MM.1S (cell line): Measurements from ENCODE around the gene MGAT4C.
"Not testable (repeated sequence)": the region's sequence is repeated elsewhere in the genome, so short reads cannot be mapped to it uniquely, and the experiment has no call there.

Source experiments
- DNase-seq: peaks from one replicate; pipeline ENCODE4 v3.0.0-alpha.2; 2015
- H2AFZ ChIP-seq: fragments of 300-600 bp; sonication (generic); 2 replicates; pipeline ENCODE4 v1.6.0; 2016; ENCODE audit warnings: antibody characterized with exemption, low read length
- H3F3A ChIP-seq: fragments of 300-600 bp; sonication (generic); 2 replicates; pipeline ENCODE4 v1.6.1; 2016; ENCODE audit warnings: mild to moderate bottlenecking, antibody characterized with exemption, low read length, moderate library complexity, mixed read lengths; ENCODE audit not compliant: insufficient read depth
- H3K27ac ChIP-seq: fragments of 300-600 bp; sonication (generic); 2 replicates; pipeline ENCODE4 v1.5.1; 2016; ENCODE audit warnings: mild to moderate bottlenecking, low read length
- H3K27me3 ChIP-seq: fragments of 300-600 bp; sonication (generic); replicated peaks from 2 replicates; pipeline ENCODE4 v1.6.0; 2016; ENCODE audit warnings: low read length; ENCODE audit not compliant: insufficient read depth
- H3K36me3 ChIP-seq: fragments of 300-600 bp; sonication (generic); replicated peaks from 2 replicates; pipeline ENCODE4 v1.6.1; 2016; ENCODE audit warnings: mild to moderate bottlenecking, low read length, mixed read lengths; ENCODE audit not compliant: insufficient read depth
- H3K4me1 ChIP-seq: fragments of 300-600 bp; sonication (generic); 2 replicates; pipeline ENCODE4 v1.6.1; 2016; ENCODE audit warnings: low read length, mixed read lengths
- H3K4me2 ChIP-seq: fragments of 300-600 bp; sonication (generic); 2 replicates; pipeline ENCODE4 v1.6.0; 2016; ENCODE audit warnings: low read depth, low read length
- H3K4me3 ChIP-seq: fragments of 300-600 bp; sonication (generic); 2 replicates; pipeline ENCODE4 v1.5.1; 2016; ENCODE audit warnings: low read length, mixed read lengths
- H3K79me2 ChIP-seq: fragments of 300-600 bp; sonication (generic); 2 replicates; pipeline ENCODE4 v1.6.1; 2016; ENCODE audit warnings: mixed run types, low read length, mixed read lengths
- H3K9ac ChIP-seq: fragments of 300-600 bp; sonication (generic); 2 replicates; pipeline ENCODE4 v1.6.1; 2016; ENCODE audit warnings: low read length, mixed read lengths
- H3K9me2 ChIP-seq: fragments of 300-600 bp; sonication (generic); replicated peaks from 2 replicates; pipeline ENCODE4 v1.6.1; 2016; ENCODE audit warnings: mild to moderate bottlenecking, low read length, mixed read lengths; ENCODE audit not compliant: insufficient read depth
- H3K9me3 ChIP-seq: fragments of 300-600 bp; sonication (generic); replicated peaks from 2 replicates; pipeline ENCODE4 v1.6.1; 2016; ENCODE audit warnings: mild to moderate bottlenecking, low read length, mixed read lengths; ENCODE audit not compliant: insufficient read depth
- H4K20me1 ChIP-seq: fragments of 300-600 bp; sonication (generic); 2 replicates; pipeline ENCODE4 v1.6.1; 2016; ENCODE audit warnings: mild to moderate bottlenecking, low read length, moderate library complexity, mixed read lengths; ENCODE audit not compliant: insufficient read depth
- CTCF ChIP-seq: fragments of 300-600 bp; sonication (generic); IDR thresholded peaks from 2 replicates; pipeline ENCODE4 v1.5.1; 2016; ENCODE audit warnings: antibody characterized with exemption, low read length, mixed read lengths
- EZH2 ChIP-seq: fragments of 300-600 bp; sonication (generic); optimal IDR thresholded peaks from 2 replicates; pipeline ENCODE3; 2017; ENCODE audit warnings: low read depth, mild to moderate bottlenecking, antibody characterized with exemption, low read length, mixed read lengths
- EZH2phosphoT487 ChIP-seq: fragments of 300-600 bp; sonication (generic); IDR thresholded peaks from 2 replicates; pipeline ENCODE4 v1.6.1; 2018; ENCODE audit warnings: antibody characterized with exemption, low read length

The MGAT4C gene

GRCh38 chr12:86256163-86256562 lies at the start of gene MGAT4C:
Gene MGAT4C (minus strand): TSS chr12:86256391.
- TF ChIP-seq CTCF (no peak), EZH2phosphoT487 (no peak), EZH2 (no peak)
- H3K27me3 ChIP-seq = no peaks in the 10 kb centered on the region
- no peak for DNase-seq
- H4K20me1 ChIP-seq = no peaks in the 10 kb centered on the region
- no peaks in the 10 kb centered on the region for H3K36me3 ChIP-seq
- no peak within 1 kb of the TSS for H3K4me2 ChIP-seq
- no peak within 1 kb of the TSS for H3K4me3 ChIP-seq
- H3K9me2 ChIP-seq = no peaks in the 10 kb centered on the region
- no peaks in the 10 kb centered on the region for H3F3A ChIP-seq
- no peaks in the 10 kb centered on the region for H3K9me3 ChIP-seq
- H2AFZ ChIP-seq = no peak within 1 kb of the TSS
- no peak within 1 kb of the TSS for H3K9ac ChIP-seq
- no peak within 1 kb of the TSS for H3K27ac ChIP-seq
- H3K79me2 ChIP-seq = no peaks in the 10 kb centered on the region
- no peaks in the 10 kb centered on the region for H3K4me1 ChIP-seq

GRCh38 chr12:86296396-86296795 lies 40.2 kb upstream of the MGAT4C start:
- H3F3A ChIP-seq, H3K4me3 ChIP-seq, H3K4me2 ChIP-seq, H3K9me2 ChIP-seq, H2AFZ ChIP-seq, DNase-seq, H3K36me3 ChIP-seq, H3K9me3 ChIP-seq, H3K79me2 ChIP-seq, H3K27ac ChIP-seq, H3K4me1 ChIP-seq, H3K27me3 ChIP-seq, H3K9ac ChIP-seq, H4K20me1 ChIP-seq: not testable (repeated sequence)

- H3K36me3 ChIP-seq = no peaks in the 10 kb centered on the region
- no peak overlapping the region for H3K27ac ChIP-seq
- TF ChIP-seq CTCF (no peak), EZH2phosphoT487 (no peak), EZH2 (no peak)
- H2AFZ ChIP-seq = no peak overlapping the region
- no peaks in the 10 kb centered on the region for H3K79me2 ChIP-seq
- H3K27me3 ChIP-seq = no peaks in the 10 kb centered on the region
- no peaks in the 10 kb centered on the region for H3F3A ChIP-seq
- no peaks in the 10 kb centered on the region for H4K20me1 ChIP-seq
- no peak for DNase-seq
- no peaks in the 10 kb centered on the region for H3K9me3 ChIP-seq
- no peaks in the 10 kb centered on the region for H3K4me1 ChIP-seq
- no peak overlapping the region for H3K4me2 ChIP-seq
- no peak overlapping the region for H3K9ac ChIP-seq
- no peaks in the 10 kb centered on the region for H3K9me2 ChIP-seq
- H3K4me3 ChIP-seq = no peak overlapping the region
These were observed 37.6 kb upstream of the MGAT4C start for GRCh38 chr12:86293682-86294240.

- H3K9me3 ChIP-seq = no peaks in the 10 kb centered on the region
- TF ChIP-seq EZH2 = no peak
- TF ChIP-seq CTCF = no peak
- TF ChIP-seq EZH2phosphoT487 = no peak
- H3K27me3 ChIP-seq = no peaks in the 10 kb centered on the region
- H3K36me3 ChIP-seq = no peaks in the 10 kb centered on the region
- no peak overlapping the region for H3K4me3 ChIP-seq
- no peak overlapping the region for H3K9ac ChIP-seq
- no peaks in the 10 kb centered on the region for H3K9me2 ChIP-seq
- no peak overlapping the region for H3K4me2 ChIP-seq
- H3K27ac ChIP-seq = no peak overlapping the region
- H3F3A ChIP-seq = no peaks in the 10 kb centered on the region
- H4K20me1 ChIP-seq = no peaks in the 10 kb centered on the region
- H3K4me1 ChIP-seq = no peaks in the 10 kb centered on the region
- no peak overlapping the region for H2AFZ ChIP-seq
- no peak for DNase-seq
- H3K79me2 ChIP-seq = no peaks in the 10 kb centered on the region
These were observed 36.3 kb upstream of the MGAT4C start for GRCh38 chr12:86292480-86292879.
